Raji (cell line): ENCODE results near the gene RNF220.

ENCODE experiments used
- POLR2A ChIP-seq: IDR thresholded peaks from 2 replicates; pipeline ENCODE4 v1.6.1; 2011; ENCODE audit warnings: low read depth, low read length, control low read depth; ENCODE audit not compliant: insufficient read depth

The RNF220 gene

DNA sequence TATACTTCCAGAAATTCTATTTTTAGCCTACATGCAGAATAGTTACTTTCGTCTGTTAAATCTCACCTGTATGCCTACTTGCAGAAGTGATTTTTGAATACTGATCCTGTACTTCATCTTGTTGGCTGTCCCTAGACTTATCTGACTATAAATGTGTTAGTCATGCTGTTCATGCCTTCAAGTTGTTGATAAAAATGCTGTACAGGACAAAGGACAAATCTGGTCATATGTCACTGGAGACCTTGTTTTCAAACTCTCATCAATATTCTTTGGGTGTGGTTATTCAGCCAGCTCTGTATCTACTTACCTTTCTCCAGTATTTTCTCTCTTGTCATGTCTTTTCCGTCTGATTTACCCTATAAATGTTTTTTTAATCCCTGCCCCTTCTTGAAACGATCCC lies 132.9 kb downstream of the RNF220 start:
- TF ChIP-seq POLR2A, result no peak

- TF ChIP-seq POLR2A, result no peak
Measured at GRCh38 chr1:44539991-44540730, 135.1 kb downstream of the RNF220 start.

GRCh38 chr1:44542420-44543063 lies 137.5 kb downstream of the RNF220 start:
- no peak for TF ChIP-seq POLR2A

GRCh38 chr1:44543064-44543744 lies 138.1 kb downstream of the RNF220 start:
- no peak for TF ChIP-seq POLR2A

DNA sequence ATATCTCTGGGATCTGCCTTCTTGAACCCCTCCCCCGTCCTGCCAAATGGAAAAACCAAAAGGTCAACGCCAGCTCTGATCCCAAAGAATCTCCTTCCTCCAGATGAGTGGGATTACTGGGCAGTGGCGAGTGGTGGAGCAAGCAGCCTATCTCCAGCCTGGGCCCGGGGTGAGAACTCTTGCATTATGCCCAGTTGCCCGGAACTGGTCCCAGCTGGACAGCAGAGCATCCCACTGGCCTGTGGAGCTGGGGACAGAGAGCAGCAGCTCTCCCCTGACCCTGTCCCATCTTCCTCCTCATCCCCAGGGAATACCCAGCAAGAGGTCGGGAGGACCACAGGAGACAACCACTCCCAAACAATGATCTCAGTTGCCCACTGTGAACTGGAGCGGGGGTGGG lies 138.7 kb downstream of the RNF220 start:
- no peak for TF ChIP-seq POLR2A

- TF ChIP-seq POLR2A, result no peak
Measured at GRCh38 chr1:44544960-44545359, 139.9 kb downstream of the RNF220 start.

DNA sequence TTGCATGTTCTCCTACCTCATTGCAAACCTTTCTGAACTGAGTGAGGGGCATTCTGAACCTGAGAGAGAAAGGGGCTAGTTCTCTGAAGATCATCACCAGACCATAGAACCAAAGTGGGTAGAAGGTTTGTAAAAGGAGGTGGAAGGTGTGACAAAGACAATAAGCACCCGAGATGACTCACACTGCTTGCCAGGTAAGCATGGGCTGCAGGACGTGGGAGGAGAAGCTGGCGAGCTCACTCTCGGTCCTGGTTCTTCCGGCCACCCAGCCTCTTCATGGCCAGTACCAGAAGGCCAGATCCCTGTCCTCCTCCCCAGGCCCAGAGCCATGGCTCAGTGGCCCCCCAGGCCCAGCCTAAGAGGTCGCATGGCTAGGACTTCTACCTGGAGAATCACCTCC lies 140.9 kb downstream of the RNF220 start:
- TF ChIP-seq POLR2A, result no peak

DNA sequence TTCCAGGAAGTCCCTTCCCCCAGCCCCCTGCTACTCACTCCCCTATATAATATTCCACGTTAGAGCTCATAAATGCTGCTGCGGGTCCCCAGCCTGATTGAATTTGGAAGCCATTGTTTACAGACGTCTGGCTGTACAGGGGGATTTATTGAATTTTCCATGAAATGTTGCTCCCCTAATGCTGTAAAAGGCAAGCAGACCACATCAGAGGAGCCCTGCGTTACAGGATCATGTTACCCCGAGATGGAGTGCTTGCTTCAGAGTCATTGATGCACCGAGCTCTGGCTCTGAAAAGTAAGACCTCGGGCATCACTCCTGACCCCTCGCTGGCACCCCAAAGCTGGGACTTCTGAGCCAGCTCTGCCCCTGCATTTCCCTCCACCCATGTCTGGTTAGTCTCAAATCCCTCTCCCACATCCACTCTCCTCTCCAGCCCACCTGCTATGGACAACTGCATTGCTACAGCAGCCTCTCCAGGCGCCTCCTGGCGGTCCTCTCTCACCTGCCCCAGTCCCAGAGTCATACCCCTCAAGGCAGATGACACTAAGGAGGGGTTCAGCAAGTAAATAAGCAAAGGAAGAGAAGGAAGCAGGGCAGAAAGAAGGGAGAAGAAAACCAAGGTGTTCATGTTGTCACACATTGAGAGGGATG lies 141.5 kb downstream of the RNF220 start:
- no peak for TF ChIP-seq POLR2A

DNA sequence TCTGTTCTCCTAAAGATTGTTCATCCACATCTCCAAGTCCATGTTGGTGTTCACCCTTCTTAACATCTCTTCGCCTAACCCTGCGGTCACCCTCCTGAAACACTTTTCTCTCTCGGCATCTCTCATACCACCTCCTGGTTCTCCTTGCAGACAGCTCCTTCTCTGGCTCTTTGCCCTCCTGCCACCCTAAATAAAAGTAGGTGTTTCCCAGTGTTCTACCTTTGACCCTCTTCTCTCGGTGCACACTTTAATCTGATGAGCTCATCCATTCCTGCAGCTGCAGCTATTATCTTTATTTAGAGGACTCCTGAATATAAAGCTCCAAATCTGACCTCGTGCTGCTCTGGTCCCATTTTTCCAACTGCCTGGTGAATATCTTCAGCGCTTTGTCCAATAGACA lies 142.3 kb downstream of the RNF220 start:
- no peak for TF ChIP-seq POLR2A

GRCh38 chr1:44547837-44548236 lies 142.8 kb downstream of the RNF220 start:
- no peak for TF ChIP-seq POLR2A

DNA sequence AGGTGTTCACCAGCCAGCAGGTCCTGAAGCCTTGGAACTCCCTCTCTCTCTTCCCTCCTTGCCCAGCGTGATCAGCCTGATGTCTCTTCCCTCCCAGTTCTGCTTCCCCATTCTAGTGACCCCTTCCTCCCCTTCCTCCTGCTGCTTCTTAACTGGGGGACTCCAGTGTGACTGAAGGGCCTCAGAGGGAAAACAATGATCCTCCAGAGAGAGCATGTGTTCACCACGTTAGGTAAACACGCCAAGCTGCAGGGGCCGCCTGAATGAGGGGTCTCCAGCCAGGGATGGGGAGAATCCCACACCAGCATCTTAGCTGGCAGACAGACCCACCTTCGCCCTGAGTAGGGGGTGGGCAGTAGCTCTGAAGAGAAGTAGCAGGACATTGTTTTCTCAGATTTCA lies 144.5 kb downstream of the RNF220 start:
- TF ChIP-seq POLR2A, result no peak

- no peak for TF ChIP-seq POLR2A
Measured at GRCh38 chr1:44553127-44553758, 148.2 kb downstream of the RNF220 start.

DNA sequence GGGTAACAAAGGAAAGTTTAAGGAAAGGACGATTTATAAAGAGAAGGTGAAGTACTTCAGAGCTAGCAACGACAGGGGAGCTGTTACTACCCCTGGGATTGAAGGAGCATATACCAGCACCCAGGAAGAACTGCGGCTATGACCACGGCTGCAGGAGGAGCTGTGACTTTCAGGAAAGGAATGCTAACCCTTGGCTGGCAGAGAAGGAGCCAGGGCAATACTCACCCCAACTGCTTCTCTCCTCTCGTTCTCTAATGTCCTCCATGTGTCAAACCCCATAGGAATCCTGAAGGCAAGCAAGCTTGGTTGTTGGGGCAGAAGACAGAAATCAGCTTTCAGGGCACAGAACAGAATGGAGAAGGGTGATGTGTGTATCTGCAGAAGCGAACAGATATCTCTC lies 148.7 kb downstream of the RNF220 start:
- no peak for TF ChIP-seq POLR2A

- TF ChIP-seq POLR2A, result no peak
Measured at GRCh38 chr1:44554706-44555105, 149.7 kb downstream of the RNF220 start.

- TF ChIP-seq POLR2A, result no peak
Measured at GRCh38 chr1:44557778-44558177, 152.7 kb downstream of the RNF220 start.
